ENCODE data around the gene TCF12.

TCF12 gene

DNA sequence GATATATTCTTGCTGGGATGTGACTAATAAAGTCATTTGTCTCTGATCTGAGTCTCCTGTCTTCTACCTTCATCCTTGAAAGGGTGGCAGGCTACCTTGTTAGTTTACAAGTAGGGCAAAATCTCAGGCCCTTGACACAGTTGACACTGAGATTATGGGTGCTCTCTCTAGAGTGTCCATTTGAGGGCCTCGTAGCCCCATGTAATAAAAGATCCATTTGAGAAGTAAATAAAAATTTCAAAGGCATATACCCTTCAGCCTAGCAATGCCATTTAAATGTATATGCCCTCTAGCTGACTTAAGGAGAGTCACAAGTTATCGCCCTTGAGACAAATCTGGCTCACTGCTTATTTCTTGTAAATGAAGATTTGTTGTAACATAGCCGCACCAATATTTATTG is 98.6 kb downstream of the TCF12 start:
- H3K4me3 ChIP-seq (replicated peaks; ENCODE audit: insufficient read depth, low read length), result no peak overlapping the region
- H3K27ac ChIP-seq (replicated peaks), result no peak overlapping the region
- no peaks in the 10 kb centered on the region for H3K27me3 ChIP-seq (ENCODE audit: insufficient read depth, poor library complexity, severe bottlenecking)
- peak in 1 of 2 experiments; percentile 4 for DNase-seq (ENCODE audit: low read depth in 1 of 2, low spot score in 1 of 2)
- TF ChIP-seq GABPA (IDR thresholded peaks at IDR 0.05; ENCODE audit: low read depth), result no peak
- TF ChIP-seq, protein P1, sequence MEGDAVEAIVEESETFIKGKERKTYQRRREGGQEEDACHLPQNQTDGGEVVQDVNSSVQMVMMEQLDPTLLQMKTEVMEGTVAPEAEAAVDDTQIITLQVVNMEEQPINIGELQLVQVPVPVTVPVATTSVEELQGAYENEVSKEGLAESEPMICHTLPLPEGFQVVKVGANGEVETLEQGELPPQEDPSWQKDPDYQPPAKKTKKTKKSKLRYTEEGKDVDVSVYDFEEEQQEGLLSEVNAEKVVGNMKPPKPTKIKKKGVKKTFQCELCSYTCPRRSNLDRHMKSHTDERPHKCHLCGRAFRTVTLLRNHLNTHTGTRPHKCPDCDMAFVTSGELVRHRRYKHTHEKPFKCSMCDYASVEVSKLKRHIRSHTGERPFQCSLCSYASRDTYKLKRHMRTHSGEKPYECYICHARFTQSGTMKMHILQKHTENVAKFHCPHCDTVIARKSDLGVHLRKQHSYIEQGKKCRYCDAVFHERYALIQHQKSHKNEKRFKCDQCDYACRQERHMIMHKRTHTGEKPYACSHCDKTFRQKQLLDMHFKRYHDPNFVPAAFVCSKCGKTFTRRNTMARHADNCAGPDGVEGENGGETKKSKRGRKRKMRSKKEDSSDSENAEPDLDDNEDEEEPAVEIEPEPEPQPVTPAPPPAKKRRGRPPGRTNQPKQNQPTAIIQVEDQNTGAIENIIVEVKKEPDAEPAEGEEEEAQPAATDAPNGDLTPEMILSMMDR (IDR thresholded peaks at IDR 0.05; ENCODE audit: insufficient read depth, low read length), result no peak
- no peak for TF ChIP-seq SPI1 (IDR thresholded peaks at IDR 0.05; ENCODE audit: borderline replicate concordance, low read depth)
- no peak for TF ChIP-seq POLR2AphosphoS5 (IDR thresholded peaks at IDR 0.05; ENCODE audit: low read depth)
- TF ChIP-seq, protein P2, sequence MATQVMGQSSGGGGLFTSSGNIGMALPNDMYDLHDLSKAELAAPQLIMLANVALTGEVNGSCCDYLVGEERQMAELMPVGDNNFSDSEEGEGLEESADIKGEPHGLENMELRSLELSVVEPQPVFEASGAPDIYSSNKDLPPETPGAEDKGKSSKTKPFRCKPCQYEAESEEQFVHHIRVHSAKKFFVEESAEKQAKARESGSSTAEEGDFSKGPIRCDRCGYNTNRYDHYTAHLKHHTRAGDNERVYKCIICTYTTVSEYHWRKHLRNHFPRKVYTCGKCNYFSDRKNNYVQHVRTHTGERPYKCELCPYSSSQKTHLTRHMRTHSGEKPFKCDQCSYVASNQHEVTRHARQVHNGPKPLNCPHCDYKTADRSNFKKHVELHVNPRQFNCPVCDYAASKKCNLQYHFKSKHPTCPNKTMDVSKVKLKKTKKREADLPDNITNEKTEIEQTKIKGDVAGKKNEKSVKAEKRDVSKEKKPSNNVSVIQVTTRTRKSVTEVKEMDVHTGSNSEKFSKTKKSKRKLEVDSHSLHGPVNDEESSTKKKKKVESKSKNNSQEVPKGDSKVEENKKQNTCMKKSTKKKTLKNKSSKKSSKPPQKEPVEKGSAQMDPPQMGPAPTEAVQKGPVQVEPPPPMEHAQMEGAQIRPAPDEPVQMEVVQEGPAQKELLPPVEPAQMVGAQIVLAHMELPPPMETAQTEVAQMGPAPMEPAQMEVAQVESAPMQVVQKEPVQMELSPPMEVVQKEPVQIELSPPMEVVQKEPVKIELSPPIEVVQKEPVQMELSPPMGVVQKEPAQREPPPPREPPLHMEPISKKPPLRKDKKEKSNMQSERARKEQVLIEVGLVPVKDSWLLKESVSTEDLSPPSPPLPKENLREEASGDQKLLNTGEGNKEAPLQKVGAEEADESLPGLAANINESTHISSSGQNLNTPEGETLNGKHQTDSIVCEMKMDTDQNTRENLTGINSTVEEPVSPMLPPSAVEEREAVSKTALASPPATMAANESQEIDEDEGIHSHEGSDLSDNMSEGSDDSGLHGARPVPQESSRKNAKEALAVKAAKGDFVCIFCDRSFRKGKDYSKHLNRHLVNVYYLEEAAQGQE (IDR thresholded peaks at IDR 0.05; ENCODE audit: insufficient replicate concordance, low read depth), result no peak

DNA sequence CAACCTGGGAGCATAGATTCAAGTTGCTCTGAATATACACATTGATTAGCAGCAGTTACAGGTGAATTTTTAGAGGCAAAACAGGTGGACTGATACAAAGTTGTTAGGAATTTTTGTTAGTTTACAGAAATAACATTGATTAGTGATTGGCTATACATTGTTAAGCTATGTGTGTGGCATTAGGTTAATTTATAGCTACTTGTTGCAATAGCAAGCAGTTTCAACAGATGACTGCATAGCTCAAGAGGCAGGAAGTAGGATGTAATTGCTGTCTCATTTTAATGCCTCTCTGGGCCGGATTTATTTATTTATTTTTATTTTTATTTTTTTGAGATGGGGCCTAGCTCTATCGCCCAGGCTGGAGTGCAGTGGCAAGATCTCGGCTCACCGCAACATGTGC is 99.7 kb downstream of the TCF12 start:
- TF ChIP-seq POLR2AphosphoS5 (IDR thresholded peaks at IDR 0.05; ENCODE audit: low read depth), result no peak
- TF ChIP-seq, protein P2 (IDR thresholded peaks at IDR 0.05; ENCODE audit: insufficient replicate concordance, low read depth), result no peak
- TF ChIP-seq SPI1 (IDR thresholded peaks at IDR 0.05; ENCODE audit: borderline replicate concordance, low read depth), result no peak
- TF ChIP-seq, protein P1 (IDR thresholded peaks at IDR 0.05; ENCODE audit: insufficient read depth, low read length), result no peak
- no peak for TF ChIP-seq GABPA (IDR thresholded peaks at IDR 0.05; ENCODE audit: low read depth)
- H3K27ac ChIP-seq (replicated peaks), result no peak overlapping the region
- H3K4me3 ChIP-seq (replicated peaks; ENCODE audit: insufficient read depth, low read length), result no peak overlapping the region
- H3K27me3 ChIP-seq (ENCODE audit: insufficient read depth, poor library complexity, severe bottlenecking), result no peaks in the 10 kb centered on the region
- DNase-seq (ENCODE audit: low read depth in 1 of 2, low spot score in 1 of 2), result no peak

DNA sequence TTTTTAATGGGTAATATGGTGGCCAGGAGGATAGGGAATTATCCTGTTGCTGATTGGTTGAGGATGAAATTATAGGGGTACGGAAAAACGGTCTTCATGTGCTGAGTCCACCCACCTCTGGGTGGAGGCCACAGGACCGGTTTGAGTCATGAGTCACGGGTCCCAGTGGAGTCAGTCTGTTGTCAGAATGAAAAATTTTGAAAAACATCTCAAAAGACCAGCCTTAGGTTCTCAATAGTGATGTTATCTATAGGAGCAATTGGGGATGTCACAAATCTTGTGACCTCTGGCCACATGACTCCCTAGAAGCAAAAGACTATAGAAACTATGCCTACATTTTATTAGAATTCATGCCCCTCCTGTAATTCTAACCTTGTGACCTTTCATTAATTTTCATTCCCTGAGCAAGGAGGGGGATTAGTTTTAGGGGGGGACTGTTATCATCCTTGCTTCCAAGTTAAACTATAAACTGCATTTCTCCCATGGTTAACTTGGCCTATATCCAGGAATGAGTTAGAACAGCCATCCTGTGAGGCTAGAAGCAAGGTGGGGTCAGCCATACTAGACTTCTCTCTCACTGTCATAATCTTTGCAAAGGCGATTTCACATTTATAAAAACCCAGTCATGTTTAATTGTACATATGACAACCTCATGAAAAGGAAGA is 101.2 kb downstream of the TCF12 start:
- TF ChIP-seq, protein P2 (IDR thresholded peaks at IDR 0.05; ENCODE audit: insufficient replicate concordance, low read depth), result no peak
- TF ChIP-seq, protein P1 (IDR thresholded peaks at IDR 0.05; ENCODE audit: insufficient read depth, low read length), result no peak
- TF ChIP-seq SPI1 (IDR thresholded peaks at IDR 0.05; ENCODE audit: borderline replicate concordance, low read depth) (no peak), GABPA (IDR thresholded peaks at IDR 0.05; ENCODE audit: low read depth) (no peak)
- no peak for DNase-seq (ENCODE audit: low read depth in 1 of 2, low spot score in 1 of 2)
- no peaks in the 10 kb centered on the region for H3K27me3 ChIP-seq (ENCODE audit: insufficient read depth, poor library complexity, severe bottlenecking)
- no peak overlapping the region for H3K4me3 ChIP-seq (replicated peaks; ENCODE audit: insufficient read depth, low read length)
- no peak overlapping the region for H3K27ac ChIP-seq (replicated peaks)

Data from HL-60 (cell line).